CD14-positive monocyte (primary cell): ENCODE data around the gene KLHDC9. TPM values are rescaled to one million over a fixed set of nuclear protein-coding genes. Genes with fewer than 3 reads are reported as not detected.
"Not testable (repeated sequence)": the region's sequence is repeated elsewhere in the genome, so short reads cannot be mapped to it uniquely, and the experiment has no call there.

Experiments used
- DNase-seq, 3 donors: peaks; one replicate each; pipeline ENCODE4 v3.0.0-alpha.2; 2011 to 2022
- H2AFZ ChIP-seq: 2 replicates; pipeline ENCODE4 v1.6.0; 2012; ENCODE audit warnings: mild to moderate bottlenecking, low read depth, low read length, inconsistent platforms; ENCODE audit not compliant: insufficient read depth, poor library complexity, severe bottlenecking
- H3K27ac ChIP-seq, 2 donors: 1 replicate in 1 of 2; 2 replicates in 1 of 2; pipeline ENCODE4 v1.5.1; 2012 to 2013; ENCODE audit warnings: low read length in 2 of 2, control low read depth in 1 of 2, inconsistent platforms in 1 of 2, low read depth in 1 of 2, mild to moderate bottlenecking in 1 of 2
- H3K27me3 ChIP-seq, 2 donors: one replicate each; pipeline versions ENCODE4 v1.6.0 to v1.6.1; 2011 to 2013; ENCODE audit warnings: low read length in 2 of 2; ENCODE audit not compliant: control insufficient read depth in 2 of 2, insufficient read depth in 2 of 2
- H3K36me3 ChIP-seq, 2 donors: replicated peaks in 1 of 2; 1 replicate in 1 of 2; 2 replicates in 1 of 2; pipeline versions ENCODE4 v1.5.1 to v1.6.1; 2012 to 2013; ENCODE audit warnings: low read length in 2 of 2, control low read depth in 1 of 2, inconsistent platforms in 1 of 2, mild to moderate bottlenecking in 1 of 2; ENCODE audit not compliant: insufficient read depth in 2 of 2, control insufficient read depth in 1 of 2
- H3K4me1 ChIP-seq, 2 donors: 1 replicate in 1 of 2; 2 replicates in 1 of 2; pipeline versions ENCODE4 v1.5.1 to v1.6.1; 2012 to 2013; ENCODE audit warnings: low read length in 2 of 2, control low read depth in 1 of 2, inconsistent platforms in 1 of 2, mild to moderate bottlenecking in 1 of 2, moderate library complexity in 1 of 2; ENCODE audit not compliant: insufficient read depth in 2 of 2, control insufficient read depth in 1 of 2
- H3K4me2 ChIP-seq: replicated peaks from 2 replicates; pipeline ENCODE3; 2012; ENCODE audit warnings: low read length, moderate library complexity, mild to moderate bottlenecking; ENCODE audit not compliant: poor library complexity, severe bottlenecking; ENCODE audit errors: extremely low read depth
- H3K4me3 ChIP-seq, 3 experiments: fragments of 200-600 bp in 1 of 3; sonication (generic) in 1 of 3; replicated peaks in 1 of 3; 1 replicate in 2 of 3; 2 replicates in 1 of 3; pipeline ENCODE4 v1.5.1; 2011 to 2013; ENCODE audit warnings: low read length in 3 of 3, mild to moderate bottlenecking in 3 of 3, control low read depth in 2 of 3, low read depth in 2 of 3, inconsistent platforms in 1 of 3, moderate library complexity in 1 of 3
- H3K79me2 ChIP-seq: 2 replicates; pipeline ENCODE4 v1.6.0; 2012; ENCODE audit warnings: mild to moderate bottlenecking, control low read depth, inconsistent platforms, low read length, moderate library complexity; ENCODE audit not compliant: insufficient read depth
- H3K9ac ChIP-seq: 2 replicates; pipeline ENCODE4 v1.6.0; 2017; ENCODE audit warnings: low read length, mild to moderate bottlenecking; ENCODE audit not compliant: insufficient read depth, poor library complexity, severe bottlenecking
- H3K9me3 ChIP-seq, 2 donors: replicated peaks in 1 of 2; 1 replicate in 1 of 2; 2 replicates in 1 of 2; pipeline versions ENCODE4 v1.5.1 to v1.6.1; 2012 to 2013; ENCODE audit warnings: low read length in 2 of 2, control low read depth in 1 of 2; ENCODE audit not compliant: control insufficient read depth in 1 of 2, insufficient read depth in 1 of 2
- H4K20me1 ChIP-seq: 2 replicates; pipeline ENCODE4 v1.6.0; 2012; ENCODE audit warnings: mild to moderate bottlenecking, low read length, control low read depth, moderate library complexity; ENCODE audit not compliant: insufficient read depth
- H3K27ac Mint-ChIP-seq, 7 donors: one replicate each; pipeline ENCODE4 v1.8.0; 2020; ENCODE audit warnings: mild to moderate bottlenecking in 7 of 7, mixed read lengths in 7 of 7, moderate library complexity in 6 of 7, inconsistent platforms in 2 of 7
- H3K27me3 Mint-ChIP-seq, 3 donors: one replicate each; pipeline ENCODE4 v1.8.0; 2021 to 2022; ENCODE audit warnings: low read depth in 3 of 3, mild to moderate bottlenecking in 3 of 3, mixed read lengths in 3 of 3, moderate library complexity in 3 of 3, inconsistent platforms in 1 of 3
- H3K36me3 Mint-ChIP-seq, 2 donors: one replicate each; pipeline ENCODE4 v1.8.0; 2020; ENCODE audit warnings: mixed read lengths in 2 of 2, inconsistent platforms in 1 of 2, mild to moderate bottlenecking in 1 of 2
- H3K4me1 Mint-ChIP-seq: one replicate; pipeline ENCODE4 v1.8.0; 2020; ENCODE audit warnings: mild to moderate bottlenecking, mixed read lengths
- H3K4me3 Mint-ChIP-seq, 2 donors: one replicate each; pipeline ENCODE4 v1.8.0; 2020; ENCODE audit warnings: mild to moderate bottlenecking in 2 of 2, mixed read lengths in 2 of 2, moderate library complexity in 1 of 2
- H3K9me3 Mint-ChIP-seq, 7 donors: one replicate each; pipeline ENCODE4 v1.8.0; 2020 to 2022; ENCODE audit warnings: mixed read lengths in 7 of 7, mild to moderate bottlenecking in 6 of 7, moderate library complexity in 6 of 7, inconsistent platforms in 2 of 7
- WGBS: methylation state at CpG from one replicate; pipeline ENCODE4 v1.1.5; 2013; ENCODE audit warnings: missing lambda C conversion rate; ENCODE audit not compliant: insufficient coverage; 5-methylcytosine and 5-hydroxymethylcytosine counted together
- intact Hi-C, 2 donors: fragments of 100-400 bp; cut with micrococcal nuclease; formaldehyde crosslinking; loops; one replicate each; pipeline versions ENCODE4 v1.15.0 to v1.15.1; 2023
- polyA plus RNA-seq, 3 donors: library from polyadenylated mRNA; depleted of rRNA in 1 of 3; unstranded in 2 of 3; stranded (reverse) in 1 of 3; fragments of 300-500 nt in 2 of 3; fragments of >200 nt in 1 of 3; fragmentation: Illumina TruSeq in 2 of 3; gene quantifications; 1 replicate in 2 of 3; 2 replicates in 1 of 3; pipeline ENCODE4 v1.2.3, GENCODE V29; 2012 to 2021
- TF ChIP-seq, protein P1 (sequence below): fragments of 200-600 bp; IDR thresholded peaks from one replicate; pipeline ENCODE4 v1.8.0; 2022; ENCODE audit warnings: antibody characterized with exemption, mild to moderate bottlenecking

KLHDC9 gene
- polyA plus RNA-seq, 3 donors = 0.08 TPM; not detected in 2

DNA sequence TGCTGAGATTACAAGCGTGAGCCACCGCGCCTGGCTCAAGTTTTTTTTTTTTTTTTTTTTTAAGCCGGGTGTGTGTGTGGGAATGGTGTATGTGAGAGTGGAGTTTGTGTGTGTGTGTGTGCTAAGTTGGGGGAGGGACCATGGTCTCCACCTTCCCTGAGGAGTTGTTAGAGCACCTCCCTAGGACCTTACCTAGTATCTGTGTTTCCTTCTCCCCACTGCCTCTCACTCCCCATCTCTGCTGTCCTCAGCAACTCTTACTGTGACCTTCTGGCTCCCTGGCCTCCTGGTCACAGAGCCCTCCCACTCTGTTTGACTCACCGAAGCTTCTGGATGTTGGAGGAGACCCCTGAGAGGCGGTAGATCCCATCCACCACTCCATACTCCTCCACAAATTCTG, 38.9 kb upstream of the KLHDC9 start:
- no peak for DNase-seq
- TF ChIP-seq, protein P1, sequence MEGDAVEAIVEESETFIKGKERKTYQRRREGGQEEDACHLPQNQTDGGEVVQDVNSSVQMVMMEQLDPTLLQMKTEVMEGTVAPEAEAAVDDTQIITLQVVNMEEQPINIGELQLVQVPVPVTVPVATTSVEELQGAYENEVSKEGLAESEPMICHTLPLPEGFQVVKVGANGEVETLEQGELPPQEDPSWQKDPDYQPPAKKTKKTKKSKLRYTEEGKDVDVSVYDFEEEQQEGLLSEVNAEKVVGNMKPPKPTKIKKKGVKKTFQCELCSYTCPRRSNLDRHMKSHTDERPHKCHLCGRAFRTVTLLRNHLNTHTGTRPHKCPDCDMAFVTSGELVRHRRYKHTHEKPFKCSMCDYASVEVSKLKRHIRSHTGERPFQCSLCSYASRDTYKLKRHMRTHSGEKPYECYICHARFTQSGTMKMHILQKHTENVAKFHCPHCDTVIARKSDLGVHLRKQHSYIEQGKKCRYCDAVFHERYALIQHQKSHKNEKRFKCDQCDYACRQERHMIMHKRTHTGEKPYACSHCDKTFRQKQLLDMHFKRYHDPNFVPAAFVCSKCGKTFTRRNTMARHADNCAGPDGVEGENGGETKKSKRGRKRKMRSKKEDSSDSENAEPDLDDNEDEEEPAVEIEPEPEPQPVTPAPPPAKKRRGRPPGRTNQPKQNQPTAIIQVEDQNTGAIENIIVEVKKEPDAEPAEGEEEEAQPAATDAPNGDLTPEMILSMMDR = no peak
- Histone ChIP-seq H3K4me3 (no peak overlapping the region), H3K9me3 (no peaks in the 10 kb centered on the region), H3K27me3 (no peaks in the 10 kb centered on the region), H3K4me2 (no peak overlapping the region), H3K4me1 (peaks cover 0 to 4% of the 10 kb centered on the region in 2 donors), H3K79me2 (peaks cover 95% of the 10 kb centered on the region), H3K36me3 (peaks cover 63 to 94% of the 10 kb centered on the region in 2 donors), H4K20me1 (peaks cover 96% of the 10 kb centered on the region), H3K27ac (peak overlapping the region; percentile 16 to 63), H2AFZ (no peak overlapping the region), H3K9ac (no peak overlapping the region)
- H3K4me3 Mint-ChIP-seq = no peak overlapping the region
- H3K27me3 Mint-ChIP-seq = peaks cover 0 to 2% (median 0%) of the 10 kb centered on the region in 3 donors
- peaks cover 25% of the 10 kb centered on the region for H3K4me1 Mint-ChIP-seq
- intact Hi-C loops = loop anchor here in 1 of 2 donors (10.0 kb wide), 1 partner anchor 64 kb away; no protein-coding TSS in a partner anchor
- peaks cover 69 to 91% of the 10 kb centered on the region in 2 donors for H3K36me3 Mint-ChIP-seq
- 100% methylated on average over 1 of the region's 6 CpGs for WGBS
- H3K27ac Mint-ChIP-seq = peak overlapping the region; percentile 43 to 86 (median 70)
- no peaks in the 10 kb centered on the region for H3K9me3 Mint-ChIP-seq

DNA sequence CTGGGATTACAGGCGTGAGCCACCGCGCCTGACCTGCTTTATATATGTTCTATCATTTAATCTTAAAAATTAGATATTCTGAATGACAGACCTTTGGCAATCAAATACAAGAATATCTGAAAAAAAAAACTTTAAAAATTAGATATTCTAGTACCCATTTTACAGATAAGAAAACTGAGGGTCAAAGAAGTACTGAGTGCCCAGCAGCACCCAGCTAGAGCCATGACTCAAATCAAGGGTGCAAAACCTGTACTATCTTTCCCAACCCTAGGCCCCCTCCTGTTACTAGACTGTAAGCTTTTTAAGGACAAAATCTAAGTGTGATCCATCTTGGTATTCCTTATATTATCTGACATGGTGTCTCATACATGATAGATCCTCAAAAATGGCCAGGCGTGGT, 36.7 kb upstream of the KLHDC9 start:
- Histone ChIP-seq H3K27ac (peak overlapping the region in 1 of 2 donors; percentile 14), H3K4me1 (peaks cover 12 to 23% of the 10 kb centered on the region in 2 donors), H4K20me1 (peaks cover 97% of the 10 kb centered on the region), H2AFZ (no peak overlapping the region), H3K36me3 (peaks cover 48 to 84% of the 10 kb centered on the region in 2 donors), H3K4me2 (no peak overlapping the region), H3K9ac (no peak overlapping the region), H3K4me3 (no peak overlapping the region), H3K79me2 (peaks cover 100% of the 10 kb centered on the region), H3K27me3 (no peaks in the 10 kb centered on the region), H3K9me3 (no peaks in the 10 kb centered on the region)
- Mint-ChIP-seq H3K9me3 (no peaks in the 10 kb centered on the region), H3K27me3 (peaks cover 0 to 2% (median 0%) of the 10 kb centered on the region in 3 donors), H3K36me3 (peaks cover 59 to 90% of the 10 kb centered on the region in 2 donors), H3K4me1 (peaks cover 39% of the 10 kb centered on the region), H3K27ac (peak overlapping the region in 5 of 7 donors; percentile 5 to 85 (median 53)), H3K4me3 (no peak overlapping the region)
- no CpG with 5 or more reads among the region's 4 CpGs for WGBS
- intact Hi-C loops = no loop called here
- TF ChIP-seq, protein P1 = no peak
- no peak for DNase-seq

DNA sequence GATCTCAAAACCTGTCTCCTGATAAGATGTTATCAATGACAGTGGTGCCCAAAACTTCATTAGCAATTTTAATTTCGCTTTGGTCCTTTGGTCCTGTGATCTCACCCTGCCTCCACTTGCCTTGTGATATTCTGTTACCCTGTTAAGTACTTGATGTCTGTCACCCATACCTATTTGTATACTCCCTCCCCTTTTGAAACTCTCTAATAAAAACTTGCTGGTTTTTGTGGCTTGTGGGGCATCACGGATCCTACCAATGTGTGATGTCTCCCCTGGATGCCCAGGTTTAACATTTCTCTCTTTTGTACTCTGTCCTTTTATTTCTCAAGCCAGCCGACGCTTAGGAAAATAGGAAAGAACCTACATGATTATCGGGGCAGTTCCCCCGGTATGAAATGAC, 34.2 kb upstream of the KLHDC9 start:
- intact Hi-C loops, DNase-seq, H2AFZ ChIP-seq, H3K4me3 ChIP-seq, H3K9me3 Mint-ChIP-seq, H3K9me3 ChIP-seq, H3K27me3 Mint-ChIP-seq, H3K9ac ChIP-seq, H3K4me2 ChIP-seq, H3K4me3 Mint-ChIP-seq, H3K27me3 ChIP-seq: not testable (repeated sequence)
- H3K4me1 Mint-ChIP-seq = peaks cover 58% of the 10 kb centered on the region
- peaks cover 30 to 62% of the 10 kb centered on the region in 2 donors for H3K36me3 ChIP-seq
- H3K79me2 ChIP-seq = peaks cover 100% of the 10 kb centered on the region
- H3K27ac Mint-ChIP-seq = peak overlapping the region in 6 of 7 donors; percentile 58 to 90 (median 80)
- peaks cover 47 to 82% of the 10 kb centered on the region in 2 donors for H3K36me3 Mint-ChIP-seq
- H3K27ac ChIP-seq = peak overlapping the region in 1 of 2 donors; percentile 22
- whole genome bisulfite sequencing = 100% methylated on average over 1 of the region's 6 CpGs
- peaks cover 29 to 39% of the 10 kb centered on the region in 2 donors for H3K4me1 ChIP-seq
- peaks cover 78% of the 10 kb centered on the region for H4K20me1 ChIP-seq
